Measurements from ENCODE around the gene CCDC144A.
"Not testable (repeated sequence)": the region's sequence is repeated elsewhere in the genome, so short reads cannot be mapped to it uniquely, and the experiment has no call there.

DNA sequence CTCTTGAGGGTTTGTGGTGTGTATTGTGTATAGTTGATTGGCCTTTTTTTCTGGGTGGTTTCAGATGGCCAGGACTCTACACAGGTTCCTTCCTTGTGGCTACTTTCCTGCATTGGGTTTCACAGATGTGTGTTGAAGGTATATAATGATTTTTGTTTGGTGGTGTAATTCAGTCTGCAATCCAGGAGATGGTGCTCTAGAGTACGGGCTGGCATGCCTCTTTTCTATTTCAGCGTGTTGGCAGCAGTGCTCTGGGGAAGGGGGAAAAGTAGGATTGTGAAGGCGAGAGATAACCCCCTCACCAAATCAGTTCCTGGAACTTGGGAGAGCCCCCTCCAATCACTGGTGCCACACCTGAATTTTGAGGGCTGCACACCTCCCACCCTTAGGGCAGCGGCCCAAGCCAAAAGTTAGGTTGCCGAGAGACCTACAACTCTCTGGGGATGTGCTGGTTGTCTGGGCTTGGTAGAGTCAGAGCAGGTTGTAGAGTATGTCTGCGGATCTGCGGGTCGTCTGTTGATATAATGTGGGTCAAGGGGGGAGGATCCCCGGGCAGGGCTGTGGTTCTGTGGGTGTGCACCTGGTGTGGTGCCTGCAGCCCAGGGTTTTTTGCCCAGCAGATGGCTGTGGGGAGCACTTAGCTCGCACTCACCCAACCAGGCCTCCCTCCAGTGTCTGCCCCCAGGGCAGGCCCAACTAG is 61.3 kb downstream of the CCDC144A start:
- TF ChIP-seq POLR2A (IDR thresholded peaks at IDR 0.05): not testable (repeated sequence)
- TF ChIP-seq, protein P1, sequence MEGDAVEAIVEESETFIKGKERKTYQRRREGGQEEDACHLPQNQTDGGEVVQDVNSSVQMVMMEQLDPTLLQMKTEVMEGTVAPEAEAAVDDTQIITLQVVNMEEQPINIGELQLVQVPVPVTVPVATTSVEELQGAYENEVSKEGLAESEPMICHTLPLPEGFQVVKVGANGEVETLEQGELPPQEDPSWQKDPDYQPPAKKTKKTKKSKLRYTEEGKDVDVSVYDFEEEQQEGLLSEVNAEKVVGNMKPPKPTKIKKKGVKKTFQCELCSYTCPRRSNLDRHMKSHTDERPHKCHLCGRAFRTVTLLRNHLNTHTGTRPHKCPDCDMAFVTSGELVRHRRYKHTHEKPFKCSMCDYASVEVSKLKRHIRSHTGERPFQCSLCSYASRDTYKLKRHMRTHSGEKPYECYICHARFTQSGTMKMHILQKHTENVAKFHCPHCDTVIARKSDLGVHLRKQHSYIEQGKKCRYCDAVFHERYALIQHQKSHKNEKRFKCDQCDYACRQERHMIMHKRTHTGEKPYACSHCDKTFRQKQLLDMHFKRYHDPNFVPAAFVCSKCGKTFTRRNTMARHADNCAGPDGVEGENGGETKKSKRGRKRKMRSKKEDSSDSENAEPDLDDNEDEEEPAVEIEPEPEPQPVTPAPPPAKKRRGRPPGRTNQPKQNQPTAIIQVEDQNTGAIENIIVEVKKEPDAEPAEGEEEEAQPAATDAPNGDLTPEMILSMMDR (IDR thresholded peaks at IDR 0.05): peak; percentile 7 to 53 (median 29)
